ENCODE results near the gene CACNA1G. TPM values are rescaled to one million over a fixed set of nuclear protein-coding genes. Genes with fewer than 3 reads are reported as not detected.

The CACNA1G gene
- total and polyA plus RNA-seq, 2 donors (not counting 3 experiments of a cell fraction or from before 2014, with no cell fraction given): not detected

DNA sequence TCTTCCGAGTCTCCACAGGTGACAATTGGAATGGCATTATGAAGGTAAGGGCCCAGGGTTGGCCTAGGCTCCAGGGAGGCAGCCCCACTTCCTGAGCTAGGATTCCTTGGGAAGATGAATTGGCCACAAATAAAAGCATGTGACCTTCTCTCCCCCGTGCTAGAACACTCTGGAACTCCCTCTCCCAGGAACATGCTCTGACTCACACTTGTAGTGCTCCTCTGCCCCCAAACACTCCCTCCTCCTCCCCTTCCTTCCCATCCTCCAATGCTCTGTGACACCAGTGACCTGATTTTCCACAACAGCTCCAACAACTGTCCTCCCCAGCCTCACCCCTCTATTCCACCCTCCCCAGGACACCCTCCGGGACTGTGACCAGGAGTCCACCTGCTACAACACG is 57.8 kb downstream of the CACNA1G start:
- Histone ChIP-seq H4K20me1 (replicated peaks; ENCODE audit: control insufficient read depth, extremely low read depth, insufficient read depth, low read length) (no peaks in the 10 kb centered on the region), H2AFZ (ENCODE audit: low read depth, low read length) (no peak overlapping the region), H3K4me2 (ENCODE audit: insufficient read depth, low read length) (no peak overlapping the region), H3K9ac (replicated peaks; ENCODE audit: extremely low read depth, insufficient read depth, low read length) (no peak overlapping the region), H3K79me2 (ENCODE audit: control insufficient read depth, insufficient read depth, low read length) (no peaks in the 10 kb centered on the region), H3K9me3 (replicated peaks; ENCODE audit: control insufficient read depth, insufficient read depth, low read length) (no peaks in the 10 kb centered on the region), H3K27ac (ENCODE audit: insufficient read depth, low read depth, low read length) (no peak overlapping the region), H3K4me1 (ENCODE audit: control insufficient read depth, extremely low read depth, insufficient read depth, low read length) (peaks cover 6% of the 10 kb centered on the region), H3K4me3 (replicated peaks in 1 of 3; ENCODE audit: insufficient read depth in 1 of 3, low read depth in 1 of 3, low read length in 3 of 3) (no peak overlapping the region), H3K27me3 (ENCODE audit: control insufficient read depth in 2 of 2, insufficient read depth in 2 of 2, low read length in 2 of 2) (no peaks in the 10 kb centered on the region), H3K36me3 (ENCODE audit: control insufficient read depth in 2 of 2, extremely low read depth in 1 of 2, insufficient read depth in 2 of 2, low read length in 2 of 2) (no peaks in the 10 kb centered on the region), H3K9me1 (replicated peaks; ENCODE audit: control insufficient read depth, extremely low read depth, insufficient read depth, low read length) (no peaks in the 10 kb centered on the region)
- intact Hi-C loops (cut with micrococcal nuclease) (loop anchor here (5.0 kb wide), 1 partner anchor 56 kb away; the partner anchor contains the start of gene CACNA1G), dilution Hi-C loops (cut with MboI; ENCODE audit: extremely low pct_ligation_motif_present, low sequenced_read_pairs) (no loop called here)
- FAIRE-seq (no peak), DNase-seq (ENCODE audit: low read depth, low spot score) (no peak)
- ChIA-PET CTCF (interaction anchor here (0.8 to 3.8 kb wide), 6 partner anchors 7 to 68 kb away, joined by 3 to 18 read pairs (median 10); no protein-coding TSS in a partner anchor), POLR2A (no interaction called here)
- BruUV-seq (replicated peaks): no TSS peak
- TF ChIP-seq, protein P1, sequence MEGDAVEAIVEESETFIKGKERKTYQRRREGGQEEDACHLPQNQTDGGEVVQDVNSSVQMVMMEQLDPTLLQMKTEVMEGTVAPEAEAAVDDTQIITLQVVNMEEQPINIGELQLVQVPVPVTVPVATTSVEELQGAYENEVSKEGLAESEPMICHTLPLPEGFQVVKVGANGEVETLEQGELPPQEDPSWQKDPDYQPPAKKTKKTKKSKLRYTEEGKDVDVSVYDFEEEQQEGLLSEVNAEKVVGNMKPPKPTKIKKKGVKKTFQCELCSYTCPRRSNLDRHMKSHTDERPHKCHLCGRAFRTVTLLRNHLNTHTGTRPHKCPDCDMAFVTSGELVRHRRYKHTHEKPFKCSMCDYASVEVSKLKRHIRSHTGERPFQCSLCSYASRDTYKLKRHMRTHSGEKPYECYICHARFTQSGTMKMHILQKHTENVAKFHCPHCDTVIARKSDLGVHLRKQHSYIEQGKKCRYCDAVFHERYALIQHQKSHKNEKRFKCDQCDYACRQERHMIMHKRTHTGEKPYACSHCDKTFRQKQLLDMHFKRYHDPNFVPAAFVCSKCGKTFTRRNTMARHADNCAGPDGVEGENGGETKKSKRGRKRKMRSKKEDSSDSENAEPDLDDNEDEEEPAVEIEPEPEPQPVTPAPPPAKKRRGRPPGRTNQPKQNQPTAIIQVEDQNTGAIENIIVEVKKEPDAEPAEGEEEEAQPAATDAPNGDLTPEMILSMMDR (IDR thresholded peaks at IDR 0.05; ENCODE audit: extremely low read depth in 1 of 2, insufficient read depth in 1 of 2, low read depth in 1 of 2, low read length in 2 of 2): no peak
- TF ChIP-seq POLR2A (IDR thresholded peaks at IDR 0.05; ENCODE audit: low read depth, low read length): no peak
- TF ChIP-seq, protein P2, sequence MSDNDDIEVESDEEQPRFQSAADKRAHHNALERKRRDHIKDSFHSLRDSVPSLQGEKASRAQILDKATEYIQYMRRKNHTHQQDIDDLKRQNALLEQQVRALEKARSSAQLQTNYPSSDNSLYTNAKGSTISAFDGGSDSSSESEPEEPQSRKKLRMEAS (IDR thresholded peaks at IDR 0.05; ENCODE audit: insufficient read depth, insufficient read length): no peak
- TF ChIP-seq EZH2 (IDR thresholded peaks at IDR 0.05; ENCODE audit: borderline replicate concordance, low read depth, low read length, severe bottlenecking): no peak
- no peak for TF ChIP-seq MYC (IDR thresholded peaks at IDR 0.05; ENCODE audit: low read depth, low read length)
- no peak for TF ChIP-seq FOS (IDR thresholded peaks at IDR 0.05; ENCODE audit: borderline replicate concordance, insufficient read depth, low read length)
- TF ChIP-seq GATA2 (IDR thresholded peaks at IDR 0.05; ENCODE audit: insufficient read depth, insufficient read length, low read depth, low read length): no peak
- no peak for TF ChIP-seq POLR2AphosphoS5 (IDR thresholded peaks at IDR 0.05; ENCODE audit: insufficient read depth, low read depth, low read length)
- no peak for TF ChIP-seq JUN (IDR thresholded peaks at IDR 0.05; ENCODE audit: borderline replicate concordance, insufficient read depth, insufficient read length, low read depth)

Data from endothelial cell of umbilical vein (primary cell).